H1 (cell line): Measurements from ENCODE around the gene GRID1. TPM values are rescaled to one million over a fixed set of nuclear protein-coding genes. Genes with fewer than 3 reads are reported as not detected.
"Not testable (repeated sequence)": the region's sequence is repeated elsewhere in the genome, so short reads cannot be mapped to it uniquely, and the experiment has no call there.

Experiments
- CTCF ChIA-PET: fragments of 300-600 bp; sonication (Branson Sonifier 250); formaldehyde crosslinking; loops from one replicate; lab custom pipeline; 2021; ENCODE audit not compliant: partially characterized antibody; lab: Charles Lee
- POLR2A ChIA-PET: fragments of 300-600 bp; sonication (Branson Sonifier 250); formaldehyde crosslinking; loops from one replicate; lab custom pipeline; 2021; ENCODE audit warnings: inconsistent platforms; ENCODE audit not compliant: partially characterized antibody; lab: Charles Lee
- DNase-seq, 2 experiments: peaks; one replicate each; pipeline versions ENCODE4 v3.0.0 to v3.0.0-alpha.2; 2010 to 2022; ENCODE audit warnings: low spot score in 2 of 2, low read depth in 1 of 2, mixed read lengths in 1 of 2
- FAIRE-seq: peaks from 2 replicates; lab custom pipeline; 2011; peaks lifted over from hg19 to GRCh38; lab: Jason Lieb, UNC
- H2AFZ ChIP-seq: 2 replicates; pipeline ENCODE4 v1.8.1; 2012; ENCODE audit warnings: low read length, inconsistent platforms
- H2AK5ac ChIP-seq: 2 replicates; pipeline ENCODE4 v1.6.1; 2013; ENCODE audit warnings: low read depth, low read length
- H2BK120ac ChIP-seq: replicated peaks from 2 replicates; pipeline ENCODE3; 2013; ENCODE audit warnings: low read depth, low read length, inconsistent platforms
- H2BK12ac ChIP-seq: 2 replicates; pipeline ENCODE4 v1.6.1; 2013; ENCODE audit warnings: low read depth, low read length
- H2BK15ac ChIP-seq: 2 replicates; pipeline ENCODE4 v1.6.1; 2013; ENCODE audit warnings: low read length
- H2BK20ac ChIP-seq: 2 replicates; pipeline ENCODE4 v1.6.1; 2013; ENCODE audit warnings: low read length
- H2BK5ac ChIP-seq: 2 replicates; pipeline ENCODE4 v1.6.1; 2013; ENCODE audit warnings: low read depth, low read length
- H3K14ac ChIP-seq: 2 replicates; pipeline ENCODE4 v1.6.1; 2013; ENCODE audit warnings: inconsistent platforms; ENCODE audit not compliant: insufficient read length
- H3K18ac ChIP-seq: 2 replicates; pipeline ENCODE4 v1.6.1; 2013; ENCODE audit warnings: low read length; ENCODE audit errors: extremely low read depth
- H3K23ac ChIP-seq: 2 replicates; pipeline ENCODE4 v1.6.1; 2013; ENCODE audit warnings: inconsistent platforms; ENCODE audit not compliant: insufficient read length
- H3K23me2 ChIP-seq: 2 replicates; pipeline ENCODE4 v1.6.1; 2013; ENCODE audit warnings: low read depth, low read length
- H3K27ac ChIP-seq: 2 replicates; pipeline ENCODE4 v1.6.1; 2011; ENCODE audit warnings: low read depth, low read length, inconsistent platforms
- H3K27me3 ChIP-seq, 4 experiments: replicated peaks in 1 of 4; 1 replicate in 1 of 4; 2 replicates in 3 of 4; pipeline versions ENCODE4 v1.6.1 to v1.8.1; 2011 to 2013; ENCODE audit warnings: low read length in 3 of 4, mild to moderate bottlenecking in 3 of 4, inconsistent platforms in 2 of 4, mixed read lengths in 2 of 4, moderate library complexity in 1 of 4; ENCODE audit not compliant: control insufficient read depth in 3 of 4, insufficient read depth in 3 of 4; ENCODE audit errors: extremely low read depth in 1 of 4
- H3K36me3 ChIP-seq, 4 experiments: 2 replicates each; pipeline versions ENCODE4 v1.6.1 to v1.8.1; 2011 to 2013; ENCODE audit warnings: mild to moderate bottlenecking in 4 of 4, low read length in 3 of 4, moderate library complexity in 2 of 4, control low read depth in 1 of 4, inconsistent platforms in 1 of 4; ENCODE audit not compliant: insufficient read depth in 4 of 4, control insufficient read depth in 2 of 4
- H3K4ac ChIP-seq: replicated peaks from 2 replicates; pipeline ENCODE3; 2013; ENCODE audit warnings: low read length, low read depth, mixed read lengths, inconsistent platforms; ENCODE audit not compliant: insufficient read length
- H3K4me1 ChIP-seq, 4 experiments: replicated peaks in 1 of 4; 1 replicate in 1 of 4; 2 replicates in 3 of 4; pipeline versions ENCODE4 v1.6.1 to v1.8.1; 2011 to 2013; ENCODE audit warnings: low read length in 3 of 4, inconsistent platforms in 2 of 4, mixed read lengths in 1 of 4; ENCODE audit not compliant: insufficient read depth in 4 of 4, control insufficient read depth in 3 of 4
- H3K4me2 ChIP-seq, 2 experiments: 2 replicates each; pipeline versions ENCODE4 v1.6.1 to v1.8.1; 2011 to 2013; ENCODE audit warnings: low read depth in 2 of 2, low read length in 2 of 2, control low read depth in 1 of 2, inconsistent platforms in 1 of 2, mild to moderate bottlenecking in 1 of 2; ENCODE audit not compliant: insufficient read depth in 1 of 2
- H3K4me3 ChIP-seq, 4 experiments: fragments of 200-600, 300-600 bp in 1 of 4; sonication (generic), shearing (Covaris generic), sonication (Bioruptor Twin) in 1 of 4; 2 replicates each; pipeline versions ENCODE4 v1.5.1 to v1.8.1; 2011 to 2016; ENCODE audit warnings: low read length in 4 of 4, low read depth in 3 of 4, control low read depth in 2 of 4, inconsistent platforms in 2 of 4, mild to moderate bottlenecking in 2 of 4, mixed read lengths in 1 of 4, moderate library complexity in 1 of 4; ENCODE audit not compliant: insufficient read depth in 2 of 4; ENCODE audit errors: extremely low read depth in 1 of 4
- H3K56ac ChIP-seq: replicated peaks from 2 replicates; pipeline ENCODE3; 2013; ENCODE audit warnings: low read depth, mild to moderate bottlenecking, mixed read lengths, low read length, inconsistent platforms; ENCODE audit not compliant: insufficient read length
- H3K79me1 ChIP-seq: 2 replicates; pipeline ENCODE4 v1.6.1; 2013; ENCODE audit warnings: low read depth, low read length, control low read depth
- H3K79me2 ChIP-seq, 2 experiments: 2 replicates each; pipeline versions ENCODE4 v1.6.1 to v1.8.1; 2012 to 2013; ENCODE audit warnings: low read length in 2 of 2, mild to moderate bottlenecking in 2 of 2, inconsistent platforms in 1 of 2; ENCODE audit not compliant: insufficient read depth in 2 of 2, control insufficient read depth in 1 of 2
- H3K9ac ChIP-seq, 4 experiments: replicated peaks in 1 of 4; 1 replicate in 1 of 4; 2 replicates in 3 of 4; pipeline versions ENCODE4 v1.6.1 to v1.8.1; 2011 to 2013; ENCODE audit warnings: low read depth in 3 of 4, low read length in 3 of 4, control low read depth in 2 of 4, mild to moderate bottlenecking in 2 of 4, moderate library complexity in 2 of 4, inconsistent platforms in 1 of 4; ENCODE audit errors: extremely low read depth in 1 of 4
- H3K9me3 ChIP-seq, 2 experiments: 2 replicates each; pipeline versions ENCODE4 v1.6.1 to v1.8.1; 2012 to 2013; ENCODE audit warnings: mild to moderate bottlenecking in 2 of 2, moderate library complexity in 2 of 2, control low read depth in 1 of 2, inconsistent platforms in 1 of 2, low read depth in 1 of 2, low read length in 1 of 2, mixed read lengths in 1 of 2; ENCODE audit not compliant: insufficient read depth in 2 of 2
- H4K20me1 ChIP-seq, 2 experiments: replicated peaks in 1 of 2; 2 replicates each; pipeline versions ENCODE3 to v1.8.1; 2011 to 2013; ENCODE audit warnings: inconsistent platforms in 2 of 2, low read length in 2 of 2, mild to moderate bottlenecking in 1 of 2; ENCODE audit not compliant: insufficient read depth in 2 of 2, control insufficient read depth in 1 of 2
- H4K5ac ChIP-seq: 2 replicates; pipeline ENCODE4 v1.6.1; 2013; ENCODE audit warnings: low read length, low read depth, mixed read lengths, inconsistent platforms; ENCODE audit not compliant: insufficient read length
- H4K8ac ChIP-seq: 2 replicates; pipeline ENCODE4 v1.8.0; 2013; ENCODE audit warnings: mild to moderate bottlenecking, moderate library complexity, low read length, inconsistent platforms; ENCODE audit not compliant: insufficient read depth; ENCODE audit errors: extremely low read depth
- H4K91ac ChIP-seq: replicated peaks from 2 replicates; pipeline ENCODE3; 2013; ENCODE audit warnings: low read length, mixed read lengths, inconsistent platforms; ENCODE audit not compliant: insufficient read length
- FOSL1 ChIP-seq: IDR thresholded peaks from 2 replicates; pipeline ENCODE4 v1.6.1; 2011; ENCODE audit warnings: mild to moderate bottlenecking, low read depth, low read length, moderate library complexity; ENCODE audit not compliant: insufficient read depth
- SAP30 ChIP-seq: fragments of 300-600 bp; sonication (generic); IDR thresholded peaks from 2 replicates; pipeline ENCODE4 v1.7.1; 2012; ENCODE audit warnings: low read length, moderate library complexity, mild to moderate bottlenecking, inconsistent platforms; ENCODE audit not compliant: insufficient read depth, insufficient replicate concordance
- SIX5 ChIP-seq: IDR thresholded peaks from 2 replicates; pipeline ENCODE4 v1.6.1; 2011; ENCODE audit warnings: mild to moderate bottlenecking, low read depth, low read length
- SP1 ChIP-seq: IDR thresholded peaks from 2 replicates; pipeline ENCODE4 v1.6.1; 2011; ENCODE audit warnings: low read depth, low read length
- SUZ12 ChIP-seq: fragments of 200-600 bp; sonication (generic); IDR thresholded peaks from 2 replicates; pipeline ENCODE4 v1.6.1; 2012; ENCODE audit warnings: mild to moderate bottlenecking, inconsistent platforms, low read length, moderate library complexity, mixed read lengths
- TBP ChIP-seq: IDR thresholded peaks from 2 replicates; pipeline ENCODE4 v1.6.1; 2011; ENCODE audit warnings: low read depth, low read length, improper control_type of control experiment
- WGBS, 2 experiments: shearing (Covaris generic) in 1 of 2; methylation state at CpG; one replicate each; pipeline versions ENCODE4 v1.1.6 to v1.1.7; 2013 to 2015; ENCODE audit warnings: low lambda C conversion rate in 2 of 2, mixed read lengths in 2 of 2, inconsistent platforms in 1 of 2, low coverage in 1 of 2, missing lambda C conversion rate in 1 of 2; ENCODE audit not compliant: insufficient replicate concordance in 2 of 2, insufficient coverage in 1 of 2, insufficient read length in 1 of 2; ENCODE audit errors: extremely low coverage in 1 of 2, missing lambda C conversion rate in 1 of 2; 5-methylcytosine and 5-hydroxymethylcytosine counted together
- polyA plus RNA-seq, 7 experiments: library from polyadenylated mRNA; depleted of rRNA in 3 of 7; stranded (reverse) in 5 of 7; unstranded in 2 of 7; fragments of >200 nt in 5 of 7; fragments of 200-250 nt in 2 of 7; gene quantifications; 1 replicate in 5 of 7; 2 replicates in 1 of 7; 4 replicates in 1 of 7; pipeline versions ENCODE4 v1.2.1 to v1.2.3, GENCODE V29; 2011 to 2013; ENCODE audit warnings: missing spikeins in 2 of 7, mixed read lengths in 2 of 7
- total RNA-seq: library from RNA; stranded (reverse); fragmentation: NEBNext Ultra II Directional; extraction: Animal tissue kit (Norgen Biotek cat#: 25700); gene quantifications from 2 replicates; pipeline ENCODE4 v1.2.1, GENCODE V29; 2021

The GRID1 gene
- total and polyA plus RNA-seq, 2 of the 8 experiments (the other 6 are each of a cell fraction or from before 2014, with no cell fraction given) = 0.22 to 0.30 TPM

- TF ChIP-seq SP1 (no peak), TBP (no peak), SUZ12 (no peak), SAP30 (no peak), FOSL1 (no peak), SIX5 (no peak)
Observed at GRCh38 chr10:86077271-86077670, 289.3 kb downstream of the GRID1 start (continued).

DNA sequence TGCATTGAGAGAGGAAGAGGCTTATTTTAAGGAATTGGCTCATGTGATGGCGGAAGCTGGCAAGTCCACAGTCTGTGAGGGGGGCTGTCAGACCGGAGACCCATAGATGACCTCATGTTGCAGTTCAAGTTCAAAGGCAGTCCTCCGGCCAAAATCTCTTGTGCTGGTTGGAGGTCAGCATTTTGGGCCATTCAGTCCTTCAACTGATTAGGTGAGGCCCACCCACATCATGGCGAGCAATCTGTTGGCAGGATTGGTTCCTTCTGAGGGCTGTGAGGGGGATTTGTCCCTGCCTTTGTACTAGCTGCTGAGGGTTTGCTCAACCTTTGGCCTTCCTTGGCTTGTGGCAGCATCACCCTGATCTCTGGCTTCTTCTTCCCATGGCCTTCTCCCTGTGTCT is 290.1 kb downstream of the GRID1 start:
- POLR2A ChIA-PET, H2BK120ac ChIP-seq, DNase-seq, H2AK5ac ChIP-seq, H2BK12ac ChIP-seq, H3K4me3 ChIP-seq, H4K91ac ChIP-seq, H3K4me2 ChIP-seq, H2BK5ac ChIP-seq, H3K9ac ChIP-seq, H3K56ac ChIP-seq, H2BK20ac ChIP-seq, H3K23me2 ChIP-seq, H3K79me1 ChIP-seq, H3K18ac ChIP-seq, H4K8ac ChIP-seq, H3K4me1 ChIP-seq, H3K79me2 ChIP-seq, H3K27ac ChIP-seq, H3K14ac ChIP-seq, H4K5ac ChIP-seq, H3K4ac ChIP-seq, H3K9me3 ChIP-seq, H3K23ac ChIP-seq, H4K20me1 ChIP-seq, CTCF ChIA-PET, H2AFZ ChIP-seq, H2BK15ac ChIP-seq, H3K27me3 ChIP-seq, H3K36me3 ChIP-seq: not testable (repeated sequence)
- 90% methylated on average over 4 of the region's 4 CpGs; no CpG with 5 or more reads in 1 of the 2 experiments for WGBS, 2 experiments
- peak; percentile 78 for FAIRE-seq
